HepG2 (cell line): Measurements from ENCODE around the gene SLC4A5. TPM values are rescaled to one million over a fixed set of nuclear protein-coding genes. Genes with fewer than 3 reads are reported as not detected.

Source experiments
- AKAP8 ChIP-seq: sonication (generic); formaldehyde crosslinking; IDR thresholded peaks from 2 replicates; pipeline ENCODE4 v1.5.1; 2020; ENCODE audit warnings: mild to moderate bottlenecking, missing genetic modification reagents
- FOXA3 ChIP-seq: IDR thresholded peaks from 2 replicates; pipeline ENCODE4 v1.6.1; 2016; ENCODE audit warnings: missing genetic modification reagents, missing compliant biosample characterization
- GTF3A ChIP-seq: sonication (generic); formaldehyde crosslinking; conservative IDR thresholded peaks from 2 replicates; pipeline ENCODE4 v1.4.0; 2020; ENCODE audit warnings: mild to moderate bottlenecking, missing genetic modification reagents
- HMGXB4 ChIP-seq, 2 experiments: sonication (generic) in 1 of 2; formaldehyde crosslinking in 1 of 2; IDR thresholded peaks; 2 replicates each; pipeline versions ENCODE4 v1.4.0 to v1.6.1; 2018 to 2020; ENCODE audit warnings: missing genetic modification reagents in 2 of 2, borderline replicate concordance in 1 of 2, low read depth in 1 of 2, mild to moderate bottlenecking in 1 of 2, missing biosample characterization in 1 of 2
- HOXA3 ChIP-seq: sonication (generic); formaldehyde crosslinking; IDR thresholded peaks from 2 replicates; pipeline ENCODE4 v1.5.0; 2020; ENCODE audit warnings: missing genetic modification reagents
- KAT7 ChIP-seq: IDR thresholded peaks from 2 replicates; pipeline ENCODE4 v1.6.1; 2018; ENCODE audit warnings: borderline replicate concordance, missing compliant biosample characterization
- MAF1 ChIP-seq: sonication (generic); formaldehyde crosslinking; IDR thresholded peaks from 2 replicates; pipeline ENCODE4 v1.5.0; 2020; ENCODE audit warnings: missing genetic modification reagents, borderline replicate concordance
- PHB2 ChIP-seq: fragments of 450-650 bp; IDR thresholded peaks from 2 replicates; pipeline ENCODE4 v1.6.1; 2018; ENCODE audit not compliant: partially characterized antibody
- POLR2G ChIP-seq: fragments of 200-400 bp; formaldehyde crosslinking; IDR thresholded peaks from 2 replicates; pipeline ENCODE4 v1.6.1; 2018; ENCODE audit warnings: mild to moderate bottlenecking, low read depth, low read length, moderate library complexity
- SMYD3 ChIP-seq: sonication (generic); formaldehyde crosslinking; IDR thresholded peaks from 2 replicates; pipeline ENCODE4 v1.8.1; 2023; ENCODE audit warnings: mild to moderate bottlenecking, missing genetic modification reagents
- TBL1XR1 ChIP-seq: fragments of 150-350 bp; IDR thresholded peaks from 2 replicates; pipeline ENCODE4 v1.6.1; 2014; ENCODE audit warnings: borderline replicate concordance, low read length; ENCODE audit not compliant: partially characterized antibody
- ZNF354B ChIP-seq: sonication (generic); formaldehyde crosslinking; IDR thresholded peaks from 2 replicates; pipeline ENCODE4 v1.8.0; 2022; ENCODE audit warnings: mild to moderate bottlenecking, missing genetic modification reagents
- ZNF558 ChIP-seq: sonication (generic); formaldehyde crosslinking; IDR thresholded peaks from 2 replicates; pipeline ENCODE4 v1.9.0; 2022; ENCODE audit warnings: mild to moderate bottlenecking, missing genetic modification reagents, borderline replicate concordance
- ZNF740 ChIP-seq: sonication (generic); formaldehyde crosslinking; IDR thresholded peaks from 2 replicates; pipeline ENCODE4 v1.4.0; 2020; ENCODE audit warnings: missing genetic modification reagents
- ZNF768 ChIP-seq: sonication (generic); formaldehyde crosslinking; IDR thresholded peaks from 2 replicates; pipeline ENCODE4 v1.4.0; 2020; ENCODE audit warnings: missing genetic modification reagents
- ZNF788 ChIP-seq: sonication (generic); formaldehyde crosslinking; IDR thresholded peaks from 2 replicates; pipeline ENCODE4 v1.5.0; 2020; ENCODE audit warnings: mild to moderate bottlenecking, missing genetic modification reagents, borderline replicate concordance
- polyA plus RNA-seq, 8 experiments: library from polyadenylated mRNA; depleted of rRNA in 3 of 8; stranded (reverse) in 7 of 8; unstranded in 1 of 8; fragments of >200 nt; fragmentation: Illumina TruSeq in 4 of 8; extraction: Trizol in 4 of 8; gene quantifications; 2 replicates each; pipeline versions ENCODE4 v1.2.1 to v1.2.3, GENCODE V29; 2011 to 2016; ENCODE audit warnings: low read depth in 4 of 8, missing spikeins in 1 of 8, mixed read lengths in 1 of 8; ENCODE audit not compliant: insufficient read depth in 1 of 8
- total RNA-seq, 5 experiments: library from RNA; depleted of rRNA; stranded (reverse); fragments of >200 nt; fragmentation: Illumina TruSeq; extraction: Trizol; gene quantifications; 2 replicates each; pipeline ENCODE4 v1.2.3, GENCODE V29; 2016; ENCODE audit warnings: low read depth in 1 of 5

The SLC4A5 gene
- total and polyA plus RNA-seq, 2 of the 13 experiments (the other 11 are each of a cell fraction or from before 2014, with no cell fraction given), result 0.50 TPM; not detected in 1

- TF ChIP-seq HOXA3 (CRISPR knock-in tag) (no peak), TBL1XR1 (no peak), ZNF558 (CRISPR knock-in tag) (no peak), MAF1 (CRISPR knock-in tag) (no peak), FOXA3 (0 out of 2 replicates have a peak, but pooled peaks have one; percentile 5), ZNF740 (CRISPR knock-in tag) (no peak), PHB2 (no peak), SMYD3 (CRISPR knock-in tag) (no peak), KAT7 (CRISPR knock-in tag) (no peak), ZNF788 (CRISPR knock-in tag) (no peak), POLR2G (peak; percentile 52; the same call in 1 of the 2 replicates), HMGXB4 (CRISPR knock-in tag; IDR thresholded peaks at IDR 0.05; ENCODE audit: borderline replicate concordance in 1 of 2, low read depth in 1 of 2) (no peak), AKAP8 (CRISPR knock-in tag) (0 out of 2 replicates have a peak, but pooled peaks have one; percentile 37), ZNF768 (CRISPR knock-in tag) (no peak), GTF3A (no peak), ZNF354B (CRISPR knock-in tag) (no peak)
Measured at GRCh38 chr2:74221604-74222299, 121.5 kb downstream of the SLC4A5 start (continued).
